BLaER1 treated with 17β-estradiol and CSF1 and Interleukin-3, amounts not matched to agents 10 nM and 100 nM (cell line): Measurements from ENCODE around the gene NEK2.
"Not testable (repeated sequence)": the region's sequence is repeated elsewhere in the genome, so short reads cannot be mapped to it uniquely, and the experiment has no call there.

Experiments used
- H3K27ac ChIP-seq, 11 experiments: shearing (Covaris generic); formaldehyde crosslinking; 2 replicates each; pipeline ENCODE4 v1.8.1; 2022
- H3K27me3 ChIP-seq, 11 experiments: shearing (Covaris generic); formaldehyde crosslinking; 2 replicates each; pipeline ENCODE4 v1.8.1; 2022
- H3K36me3 ChIP-seq, 11 experiments: shearing (Covaris generic); formaldehyde crosslinking; 2 replicates each; pipeline ENCODE4 v1.8.1; 2022
- H3K4me1 ChIP-seq, 10 experiments: shearing (Covaris generic); formaldehyde crosslinking; 2 replicates each; pipeline ENCODE4 v1.8.1; 2022
- H3K4me2 ChIP-seq, 11 experiments: shearing (Covaris generic); formaldehyde crosslinking; 2 replicates each; pipeline ENCODE4 v1.8.1; 2022
- H3K4me3 ChIP-seq, 10 experiments: shearing (Covaris generic); formaldehyde crosslinking; 2 replicates each; pipeline ENCODE4 v1.8.1; 2022
- H3K9ac ChIP-seq, 11 experiments: shearing (Covaris generic); formaldehyde crosslinking; 2 replicates each; pipeline ENCODE4 v1.8.1; 2022
- H3K9me3 ChIP-seq, 11 experiments: shearing (Covaris generic); formaldehyde crosslinking; replicated peaks in 1 of 11; 2 replicates each; pipeline ENCODE4 v1.8.1; 2022
- H4K20me1 ChIP-seq, 11 experiments: shearing (Covaris generic); formaldehyde crosslinking; 2 replicates each; pipeline ENCODE4 v1.8.1; 2022
- Cebpa-rat ChIP-seq, 11 experiments: shearing (Covaris generic); IDR thresholded peaks; 2 replicates each; pipeline ENCODE4 v1.8.1; 2022

Gene NEK2

GRCh38 chr1:211632808-211633523 lies 42.5 kb downstream of the NEK2 start:
- H3K4me1 ChIP-seq, result peaks cover 19 to 24% (median 22%) of the 10 kb centered on the region in 10 experiments
- no peak for TF ChIP-seq Cebpa-rat (IDR thresholded peaks at IDR 0.05)
- H3K9me3 ChIP-seq, result no peaks in the 10 kb centered on the region
- H3K9ac ChIP-seq, result peak overlapping the region in 4 of 11 experiments; percentile 5 to 39 (median 26); a peak in 5 of 22 replicates
- no peaks in the 10 kb centered on the region for H3K36me3 ChIP-seq
- H3K4me2 ChIP-seq, result peak overlapping the region; percentile 60 to 91 (median 75)
- peaks cover 0 to 20% (median 12%) of the 10 kb centered on the region in 11 experiments; a peak in 8 of 22 replicates for H4K20me1 ChIP-seq
- H3K27me3 ChIP-seq, result peaks cover 23 to 63% (median 50%) of the 10 kb centered on the region in 11 experiments; a peak in 21 of 22 replicates
- H3K27ac ChIP-seq, result peak overlapping the region in 3 of 11 experiments; percentile 14 to 27 (median 27); a peak in 2 of 22 replicates
- no peak overlapping the region for H3K4me3 ChIP-seq

GRCh38 chr1:211632117-211632807 lies 43.2 kb downstream of the NEK2 start:
- H3K4me3 ChIP-seq, result no peak overlapping the region
- H3K9ac ChIP-seq, result no peak overlapping the region; a peak in 1 of 22 replicates
- no peaks in the 10 kb centered on the region for H3K36me3 ChIP-seq
- TF ChIP-seq Cebpa-rat (IDR thresholded peaks at IDR 0.05), result no peak
- no peaks in the 10 kb centered on the region for H3K9me3 ChIP-seq
- peaks cover 0 to 20% (median 12%) of the 10 kb centered on the region in 11 experiments; a peak in 8 of 22 replicates for H4K20me1 ChIP-seq
- H3K27ac ChIP-seq, result peak overlapping the region in 2 of 11 experiments; percentile 14 to 27; a peak in 1 of 22 replicates
- peaks cover 19 to 24% (median 22%) of the 10 kb centered on the region in 10 experiments for H3K4me1 ChIP-seq
- peaks cover 23 to 63% (median 50%) of the 10 kb centered on the region in 11 experiments; a peak in 21 of 22 replicates for H3K27me3 ChIP-seq
- H3K4me2 ChIP-seq, result peak overlapping the region; percentile 60 to 91 (median 75)

GRCh38 chr1:211631168-211631567 lies 44.3 kb downstream of the NEK2 start:
- Histone ChIP-seq H3K4me1 (peaks cover 19 to 24% (median 22%) of the 10 kb centered on the region in 10 experiments), H3K27ac (no peak overlapping the region)

GRCh38 chr1:211630236-211631081 lies 45.0 kb downstream of the NEK2 start:
- Histone ChIP-seq H3K4me3 (no peak overlapping the region), H3K9me3 (no peaks in the 10 kb centered on the region), H4K20me1 (peaks cover 0 to 20% (median 12%) of the 10 kb centered on the region in 11 experiments; a peak in 8 of 22 replicates), H3K4me2 (no peak overlapping the region), H3K36me3 (no peaks in the 10 kb centered on the region), H3K27ac (no peak overlapping the region), H3K27me3 (peaks cover 23 to 63% (median 50%) of the 10 kb centered on the region in 11 experiments; a peak in 21 of 22 replicates), H3K9ac (no peak overlapping the region), H3K4me1 (peaks cover 19 to 24% (median 22%) of the 10 kb centered on the region in 10 experiments)
- no peak for TF ChIP-seq Cebpa-rat (IDR thresholded peaks at IDR 0.05)

More at GRCh38 chr1:211631168-211631567, 44.3 kb downstream of the NEK2 start:
- Histone ChIP-seq H3K4me3 (no peak overlapping the region), H3K9ac (no peak overlapping the region), H3K9me3 (no peaks in the 10 kb centered on the region), H3K4me2 (no peak overlapping the region), H4K20me1 (peaks cover 0 to 20% (median 12%) of the 10 kb centered on the region in 11 experiments; a peak in 8 of 22 replicates), H3K27me3 (peaks cover 23 to 63% (median 50%) of the 10 kb centered on the region in 11 experiments; a peak in 21 of 22 replicates), H3K36me3 (no peaks in the 10 kb centered on the region)
- no peak for TF ChIP-seq Cebpa-rat (IDR thresholded peaks at IDR 0.05)

GRCh38 chr1:211628417-211628816 lies 47.0 kb downstream of the NEK2 start:
- Histone ChIP-seq H3K4me2 (no peak overlapping the region), H3K4me1 (peaks cover 15 to 33% (median 16%) of the 10 kb centered on the region in 10 experiments), H3K9ac (no peak overlapping the region), H3K4me3 (no peak overlapping the region), H3K27ac (no peak overlapping the region), H3K27me3 (peaks cover 13 to 45% (median 36%) of the 10 kb centered on the region in 11 experiments; a peak in 21 of 22 replicates), H4K20me1 (peaks cover 0 to 18% (median 11%) of the 10 kb centered on the region in 11 experiments; a peak in 8 of 22 replicates), H3K36me3 (no peaks in the 10 kb centered on the region), H3K9me3 (no peaks in the 10 kb centered on the region)
- TF ChIP-seq Cebpa-rat (IDR thresholded peaks at IDR 0.05), result no peak

- no peak for TF ChIP-seq Cebpa-rat (IDR thresholded peaks at IDR 0.05)
- H3K4me1 ChIP-seq, result peaks cover 3 to 24% (median 5%) of the 10 kb centered on the region in 10 experiments
- no peak overlapping the region for H3K4me3 ChIP-seq
Measured at GRCh38 chr1:211627259-211627658, 48.2 kb downstream of the NEK2 start.

GRCh38 chr1:211625866-211626265 lies 49.6 kb downstream of the NEK2 start:
- not testable (repeated sequence) for H4K20me1 ChIP-seq, H3K4me2 ChIP-seq, H3K4me3 ChIP-seq, H3K36me3 ChIP-seq, H3K9me3 ChIP-seq, H3K9ac ChIP-seq, H3K27ac ChIP-seq
- H3K4me1 ChIP-seq, result peaks cover 0 to 29% (median 0%) of the 10 kb centered on the region in 10 experiments; a peak in 6 of 20 replicates
- H3K27me3 ChIP-seq, result peaks cover 6 to 20% (median 10%) of the 10 kb centered on the region in 11 experiments; a peak in 17 of 22 replicates

More at GRCh38 chr1:211627259-211627658, 48.2 kb downstream of the NEK2 start:
- H3K9me3 ChIP-seq, result no peaks in the 10 kb centered on the region
- H3K36me3 ChIP-seq, result no peaks in the 10 kb centered on the region
- H3K9ac ChIP-seq, result no peak overlapping the region
- no peak overlapping the region for H3K4me2 ChIP-seq
- no peak overlapping the region for H3K27ac ChIP-seq
- peaks cover 0 to 12% (median 2%) of the 10 kb centered on the region in 11 experiments; a peak in 6 of 22 replicates for H4K20me1 ChIP-seq
- H3K27me3 ChIP-seq, result peaks cover 13 to 34% (median 24%) of the 10 kb centered on the region in 11 experiments; a peak in 21 of 22 replicates

GRCh38 chr1:211625040-211625439 lies 50.4 kb downstream of the NEK2 start:
- no peak overlapping the region for H3K4me3 ChIP-seq
- no peaks in the 10 kb centered on the region for H3K9me3 ChIP-seq
- H3K27me3 ChIP-seq, result peaks cover 0 to 12% (median 2%) of the 10 kb centered on the region in 11 experiments; a peak in 11 of 22 replicates
- H3K36me3 ChIP-seq, result no peaks in the 10 kb centered on the region
- peaks cover 0 to 35% (median 0%) of the 10 kb centered on the region in 10 experiments; a peak in 6 of 20 replicates for H3K4me1 ChIP-seq
- H3K27ac ChIP-seq, result no peak overlapping the region
- TF ChIP-seq Cebpa-rat (IDR thresholded peaks at IDR 0.05), result no peak
- H4K20me1 ChIP-seq, result peaks cover 0 to under 1% (median 0%) of the 10 kb centered on the region in 11 experiments; a peak in 1 of 22 replicates
- no peak overlapping the region for H3K9ac ChIP-seq
- H3K4me2 ChIP-seq, result peak overlapping the region in 3 of 11 experiments; percentile 30 to 59 (median 49); a peak in 5 of 22 replicates
